ENCODE results near the gene HSPB1.

- TF ChIP-seq POLR2A (IDR thresholded peaks at IDR 0.05) (no peak), CTCF (IDR thresholded peaks at IDR 0.05) (no peak)
Observed at GRCh38 chr7:76268376-76268775, 34.1 kb upstream of the HSPB1 start.
